ENCODE results near the gene PLCL2.

Gene PLCL2

DNA sequence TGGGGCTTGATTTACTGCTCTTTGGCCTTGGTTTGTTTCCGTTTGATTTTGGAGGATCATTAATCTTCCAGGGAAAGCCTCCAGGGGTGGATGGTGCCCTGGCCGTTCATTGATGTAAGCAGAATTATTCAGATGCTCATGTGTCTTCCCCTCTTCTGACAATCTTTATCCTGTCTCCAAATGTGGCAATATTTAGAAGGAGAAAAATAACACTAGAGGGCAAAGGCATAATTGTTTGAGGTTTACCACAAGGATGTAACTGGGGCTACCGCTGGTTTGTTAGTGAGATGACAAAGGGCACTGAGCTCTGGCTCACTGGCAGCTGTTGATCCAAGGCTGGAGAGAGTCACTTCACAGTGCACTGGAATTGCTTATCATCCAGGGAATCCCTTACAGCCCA lies 18.2 kb upstream of the PLCL2 start:
- no peak for DNase-seq (ENCODE audit: low spot score)

DNA sequence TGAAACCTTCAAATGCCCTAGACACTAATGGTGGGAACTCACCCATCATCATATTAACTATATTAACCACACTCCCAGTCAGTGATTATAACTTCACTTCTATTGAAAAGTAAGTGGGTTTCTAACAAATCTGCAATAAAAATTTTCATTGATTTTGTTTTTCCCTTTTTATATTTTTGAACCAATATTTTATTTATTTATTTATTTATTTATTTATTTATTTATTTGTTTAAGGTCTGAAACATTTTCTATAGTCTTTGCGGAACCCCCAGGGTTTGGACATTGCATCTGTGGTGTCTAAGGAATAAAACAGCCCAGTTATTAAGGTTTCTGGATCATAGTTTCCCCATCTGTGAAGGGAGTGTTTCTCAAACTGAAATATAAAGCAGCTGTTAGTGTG lies 16.2 kb upstream of the PLCL2 start:
- no peak for DNase-seq (ENCODE audit: low spot score)

GRCh38 chr3:16869261-16870005 lies 15.3 kb upstream of the PLCL2 start:
- DNase-seq (ENCODE audit: low spot score): no peak

- DNase-seq (ENCODE audit: low spot score): no peak
Observed at GRCh38 chr3:16871915-16872842, 12.6 kb upstream of the PLCL2 start.

DNA sequence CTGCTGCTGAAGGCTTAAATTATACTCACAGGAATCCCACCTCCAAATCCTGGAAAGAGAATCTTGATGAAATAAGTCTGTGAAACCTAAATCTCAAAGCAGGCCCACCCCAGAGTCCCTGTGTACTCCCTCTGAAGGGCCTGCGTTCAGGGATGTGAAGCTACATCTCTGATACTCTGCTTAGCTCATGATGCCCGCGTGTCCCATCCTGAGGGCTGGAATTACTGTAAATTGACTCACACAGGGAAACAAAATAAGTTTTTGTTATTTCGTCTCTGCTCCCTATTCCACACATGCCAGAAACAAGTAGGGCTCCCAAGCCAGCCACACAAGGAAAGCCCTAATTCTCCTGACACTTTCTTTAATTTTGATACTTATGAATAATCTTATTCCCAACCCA lies 10.9 kb upstream of the PLCL2 start:
- DNase-seq (ENCODE audit: low spot score): no peak

- no peak for DNase-seq (ENCODE audit: low spot score)
Observed at GRCh38 chr3:16875876-16876550, 8.7 kb upstream of the PLCL2 start.

- DNase-seq (ENCODE audit: low spot score): no peak
Observed at GRCh38 chr3:16877505-16877904, 7.2 kb upstream of the PLCL2 start.

- DNase-seq (ENCODE audit: low spot score): no peak
Observed at GRCh38 chr3:16877911-16878310, 6.8 kb upstream of the PLCL2 start.

DNA sequence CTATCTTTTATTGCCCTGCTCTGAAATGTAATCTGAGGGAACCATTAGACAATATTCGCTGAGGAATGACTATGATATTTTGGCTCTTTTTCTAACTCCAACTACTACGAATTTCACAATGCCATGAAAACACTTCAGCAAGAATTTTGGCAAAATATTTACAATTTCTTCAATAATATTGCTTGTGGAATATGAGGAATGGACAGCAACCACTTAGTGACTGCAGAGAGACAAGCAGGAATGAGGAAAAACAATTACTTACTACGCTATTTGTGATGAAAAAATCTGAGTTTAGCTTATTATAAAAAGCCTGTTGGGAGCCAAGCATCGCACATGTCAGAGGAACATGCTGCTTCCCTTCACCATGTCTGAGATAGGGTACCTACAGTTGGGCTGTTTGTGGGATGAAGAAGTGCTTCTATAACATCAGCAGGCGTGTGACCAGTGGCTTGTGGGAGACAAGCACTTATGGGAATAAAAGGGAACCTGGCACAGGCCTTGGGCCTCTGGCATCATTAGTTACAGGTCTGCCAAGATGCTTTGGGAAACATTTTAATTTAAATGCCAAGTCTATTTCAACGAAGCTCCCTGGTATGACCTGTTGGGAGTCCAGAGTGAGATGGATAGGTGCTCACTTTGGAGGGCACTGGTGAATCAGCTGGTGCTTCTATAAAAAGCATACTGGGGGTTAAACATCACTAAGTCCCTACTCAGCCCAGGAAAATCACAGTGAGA lies 2.7 kb upstream of the PLCL2 start:
- DNase-seq (ENCODE audit: low spot score): no peak

- DNase-seq (ENCODE audit: low spot score): no peak
Observed at GRCh38 chr3:16883057-16883722, 1.6 kb upstream of the PLCL2 start.

- DNase-seq (ENCODE audit: low spot score): no peak
Observed at GRCh38 chr3:16883723-16884083, 1.1 kb upstream of the PLCL2 start.

DNA sequence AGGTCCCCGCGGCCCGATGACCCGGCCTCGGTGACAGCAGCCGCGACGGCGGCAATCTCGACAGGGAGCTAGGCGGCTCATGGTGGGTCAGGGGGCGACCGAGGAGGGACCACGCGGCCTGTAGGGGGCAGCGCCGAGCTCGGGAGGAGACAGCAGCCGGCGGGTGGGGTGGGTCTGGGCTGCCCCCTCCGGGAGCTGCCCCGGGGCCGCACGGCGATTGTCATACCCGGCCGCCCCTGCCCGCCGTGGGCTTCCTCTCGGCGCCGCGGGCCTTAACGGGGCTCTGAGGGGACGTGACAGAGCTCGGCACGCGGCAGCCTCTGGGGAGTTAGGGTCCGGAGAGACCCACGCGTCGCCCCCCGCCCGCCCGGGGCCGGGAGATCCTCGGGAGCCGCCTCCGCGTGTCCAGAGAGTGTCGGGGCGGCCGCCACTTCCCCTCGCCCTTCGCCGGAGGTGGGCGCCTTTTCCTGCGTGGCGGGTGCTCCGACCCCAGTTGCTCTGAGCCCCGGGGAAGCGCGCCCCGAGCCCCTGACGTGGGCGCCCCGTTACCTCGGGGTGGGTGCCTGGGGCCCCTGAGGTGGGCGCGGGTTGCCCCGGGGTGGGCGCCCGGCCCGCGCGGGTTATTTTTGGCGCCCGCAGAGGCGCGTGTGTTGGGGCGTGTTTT lies 539 bp upstream of the PLCL2 start:
- no peak for DNase-seq (ENCODE audit: low spot score)

- DNase-seq (ENCODE audit: low spot score): peak; percentile 50
Observed at GRCh38 chr3:16885593-16886302, 993 bp downstream of the PLCL2 start.

- no peak for DNase-seq (ENCODE audit: low spot score)
Observed at GRCh38 chr3:16886303-16886683, 1.5 kb downstream of the PLCL2 start.

DNA sequence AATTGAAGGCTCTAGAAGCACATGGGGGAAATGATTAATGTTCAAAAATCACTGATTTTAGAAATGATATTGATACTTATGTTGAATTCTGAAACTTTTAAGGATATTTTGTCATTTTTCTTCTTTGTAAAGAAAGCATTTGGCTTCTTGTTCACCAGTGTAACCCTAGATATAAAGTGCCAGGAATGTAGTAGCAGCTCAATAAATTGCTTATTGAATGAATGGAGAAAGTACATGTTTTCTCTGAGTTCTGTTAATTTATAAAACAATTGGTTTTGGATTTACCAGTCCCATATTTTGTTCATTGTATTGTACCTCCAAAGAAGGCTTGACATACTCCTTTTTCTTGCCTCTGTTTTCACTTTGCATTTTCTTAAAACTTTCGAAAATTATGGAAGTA lies 2.4 kb downstream of the PLCL2 start:
- no peak for DNase-seq (ENCODE audit: low spot score)

- DNase-seq (ENCODE audit: low spot score): no peak
Observed at GRCh38 chr3:16888356-16888755, 3.6 kb downstream of the PLCL2 start.

GRCh38 chr3:16888785-16889607 lies 4.2 kb downstream of the PLCL2 start:
- DNase-seq (ENCODE audit: low spot score): no peak

- DNase-seq (ENCODE audit: low spot score): no peak
Observed at GRCh38 chr3:16890597-16891333, 6.0 kb downstream of the PLCL2 start.

Data from globus pallidus (tissue), 1 donor.